HG03575 (cell line): ENCODE data around the gene GRK5.

Source experiments
- ATAC-seq: cut with Tn5 transposase; IDR thresholded peaks from one replicate; pipeline ENCODE4 v1.9.1; 2021; ENCODE audit not compliant: unreplicated experiment, insufficient number of reproducible peaks, low FRiP score; ENCODE audit errors: extremely low read depth

The GRK5 gene

GRCh38 chr10:119415536-119416503 is 208.4 kb downstream of the GRK5 start:
- no peak for ATAC-seq

- ATAC-seq: no peak
Observed at GRCh38 chr10:119416855-119417254, 209.5 kb downstream of the GRK5 start.

DNA sequence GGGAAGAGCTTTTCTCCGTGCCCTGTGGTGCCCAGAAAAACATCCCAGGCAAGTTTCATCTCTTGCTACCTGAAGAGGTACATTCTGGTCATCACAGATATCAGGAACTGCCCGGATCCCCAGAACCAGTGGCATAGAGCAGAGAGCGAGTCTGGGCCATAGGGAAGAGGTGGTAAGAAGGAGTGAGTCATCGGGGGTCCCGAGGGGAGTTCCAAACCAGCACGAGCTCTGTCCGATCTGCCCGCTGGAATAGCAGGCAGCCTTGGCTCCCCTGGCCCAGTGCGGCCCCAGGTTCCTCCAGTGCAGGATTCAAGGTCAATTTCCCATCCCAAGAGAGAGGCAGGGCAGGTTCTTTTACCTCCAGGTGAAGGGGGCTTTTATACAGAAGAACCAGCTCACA is 210.5 kb downstream of the GRK5 start:
- ATAC-seq: no peak

DNA sequence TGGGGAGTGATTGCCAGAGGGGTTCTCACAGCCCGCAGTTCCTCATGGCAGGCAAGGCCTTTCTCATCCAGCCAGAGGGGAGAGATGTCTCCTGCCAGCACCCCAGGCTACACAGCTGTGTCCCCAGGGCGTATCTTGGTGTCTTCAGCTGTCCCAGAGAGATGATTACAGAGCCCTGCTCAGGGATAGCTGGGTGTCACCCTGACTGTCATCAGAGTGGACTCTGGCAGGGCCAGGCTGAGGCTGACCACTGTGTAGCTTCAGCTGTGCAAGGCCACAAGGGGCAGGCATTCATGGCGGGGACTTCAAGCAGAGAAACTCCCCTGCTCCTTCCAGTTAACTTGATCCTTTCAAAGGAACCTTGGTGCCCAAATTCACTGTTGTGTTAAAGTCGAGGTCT is 211.0 kb downstream of the GRK5 start:
- no peak for ATAC-seq

GRCh38 chr10:119419931-119420330 is 212.6 kb downstream of the GRK5 start:
- ATAC-seq: no peak

DNA sequence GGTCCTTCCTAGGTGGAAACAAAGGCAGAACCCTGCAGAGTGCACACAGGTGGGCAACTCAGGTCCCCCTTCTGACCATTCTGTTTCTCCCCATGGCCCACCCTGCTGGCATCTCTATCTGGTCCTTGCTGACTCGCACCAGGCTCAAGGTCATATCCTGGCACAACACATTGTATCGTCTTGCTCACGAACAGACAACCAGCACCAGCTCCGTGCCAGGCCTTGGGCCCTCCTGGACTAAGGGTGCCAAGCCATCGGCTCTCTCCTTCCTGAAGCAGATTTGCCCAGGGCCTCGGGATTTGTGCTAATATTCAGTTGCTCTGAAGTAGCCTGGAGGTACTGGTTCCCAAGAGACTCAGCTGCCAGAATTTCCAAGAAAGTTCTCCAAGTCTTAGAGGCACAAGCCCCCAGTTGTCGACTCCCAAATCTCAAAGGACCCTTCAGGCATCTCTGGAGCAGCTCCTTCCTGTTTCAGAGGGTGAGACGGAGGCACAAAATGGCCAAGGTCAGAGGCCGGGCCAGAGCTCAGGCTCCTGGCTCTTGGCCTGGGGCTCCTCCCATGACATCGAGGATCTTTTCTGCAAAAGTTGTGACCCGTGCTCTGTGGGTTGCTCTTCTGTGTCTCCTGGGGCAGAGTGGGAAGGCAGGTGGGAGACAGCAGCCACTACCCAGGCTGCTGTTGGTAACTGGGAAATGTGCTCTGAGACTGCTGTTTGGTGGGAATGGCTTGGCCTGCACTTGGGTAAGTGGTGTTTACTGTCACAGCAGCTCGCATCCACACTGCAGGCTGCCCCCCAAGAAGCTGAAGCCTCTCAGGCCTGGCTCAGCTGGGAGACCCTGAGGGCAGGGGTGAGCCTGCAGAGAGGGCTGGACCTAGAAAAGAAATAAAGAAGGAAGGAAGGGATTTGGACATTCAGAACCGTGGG is 213.8 kb downstream of the GRK5 start:
- ATAC-seq: no peak

DNA sequence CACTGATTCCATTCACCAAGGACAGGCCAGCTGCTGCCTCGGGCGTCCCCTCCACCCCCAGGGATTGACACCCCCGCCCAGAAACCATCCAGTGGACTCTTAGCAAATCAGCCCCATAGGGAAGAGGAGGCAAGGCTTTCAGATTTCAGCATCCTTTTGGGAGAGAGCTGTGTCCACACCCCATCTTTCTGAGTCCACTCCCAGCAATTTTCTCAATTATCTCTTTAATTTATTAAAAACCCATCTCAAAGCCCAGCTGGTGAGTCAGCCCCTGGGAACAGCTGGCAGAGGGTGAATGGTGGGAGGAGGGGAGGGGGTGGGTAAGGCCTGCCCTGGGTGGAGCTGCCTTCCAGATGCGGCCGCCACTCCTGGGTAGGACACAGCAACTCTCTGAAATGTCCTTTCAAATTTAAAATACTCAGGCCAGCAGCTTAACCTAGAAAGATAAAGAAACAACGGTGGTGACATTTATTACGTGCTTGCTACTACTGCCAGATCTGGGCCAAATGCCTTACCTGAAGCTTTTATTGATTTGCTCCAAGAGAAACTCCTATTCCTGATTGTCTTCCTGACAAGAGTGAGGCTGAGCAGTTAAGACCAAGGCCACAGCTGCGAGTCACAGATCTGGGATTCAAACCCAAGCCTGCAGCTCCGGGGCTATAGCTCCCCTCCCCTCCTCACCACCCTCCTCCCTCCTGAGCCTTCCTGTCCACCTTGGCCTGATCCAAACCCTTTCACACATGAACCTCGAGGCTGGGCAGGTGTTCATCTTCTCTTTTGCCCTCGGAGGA is 214.7 kb downstream of the GRK5 start:
- no peak for ATAC-seq

GRCh38 chr10:119422682-119423509 is 215.5 kb downstream of the GRK5 start:
- ATAC-seq: no peak

DNA sequence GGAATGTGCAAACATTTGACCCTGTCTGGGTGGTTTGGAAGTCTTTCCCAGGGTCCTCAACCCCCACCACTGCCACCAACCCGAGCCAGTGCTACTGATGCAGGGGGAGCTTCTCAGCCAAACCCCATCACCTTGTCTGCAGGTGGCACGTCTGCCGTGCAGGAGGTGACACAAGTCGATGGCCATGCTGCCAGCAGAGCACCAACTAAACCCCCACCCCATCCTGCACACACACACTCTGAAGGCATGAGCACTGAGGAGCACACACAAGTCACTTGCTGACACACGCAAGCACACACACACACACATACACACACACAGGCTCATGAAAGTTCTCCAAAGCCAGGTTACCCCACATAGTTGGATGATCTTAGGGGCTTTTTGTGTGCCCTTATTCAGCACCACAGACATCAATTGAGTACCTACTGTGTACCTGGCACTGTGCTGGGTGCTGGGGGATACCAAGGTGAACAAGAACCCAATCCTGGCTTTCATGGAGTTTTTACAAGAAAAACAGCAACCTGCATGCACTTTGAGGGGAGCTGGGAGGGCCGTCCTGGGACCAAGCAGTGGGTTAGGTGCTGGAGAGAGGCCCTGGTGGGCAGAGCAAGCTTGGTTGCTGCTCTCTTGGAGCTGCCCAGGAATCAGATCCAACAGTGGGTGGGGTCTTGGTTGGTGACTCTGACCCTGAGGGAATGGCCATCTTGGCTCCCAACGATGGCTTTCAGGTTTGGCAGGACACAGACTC is 216.3 kb downstream of the GRK5 start:
- ATAC-seq: no peak

DNA sequence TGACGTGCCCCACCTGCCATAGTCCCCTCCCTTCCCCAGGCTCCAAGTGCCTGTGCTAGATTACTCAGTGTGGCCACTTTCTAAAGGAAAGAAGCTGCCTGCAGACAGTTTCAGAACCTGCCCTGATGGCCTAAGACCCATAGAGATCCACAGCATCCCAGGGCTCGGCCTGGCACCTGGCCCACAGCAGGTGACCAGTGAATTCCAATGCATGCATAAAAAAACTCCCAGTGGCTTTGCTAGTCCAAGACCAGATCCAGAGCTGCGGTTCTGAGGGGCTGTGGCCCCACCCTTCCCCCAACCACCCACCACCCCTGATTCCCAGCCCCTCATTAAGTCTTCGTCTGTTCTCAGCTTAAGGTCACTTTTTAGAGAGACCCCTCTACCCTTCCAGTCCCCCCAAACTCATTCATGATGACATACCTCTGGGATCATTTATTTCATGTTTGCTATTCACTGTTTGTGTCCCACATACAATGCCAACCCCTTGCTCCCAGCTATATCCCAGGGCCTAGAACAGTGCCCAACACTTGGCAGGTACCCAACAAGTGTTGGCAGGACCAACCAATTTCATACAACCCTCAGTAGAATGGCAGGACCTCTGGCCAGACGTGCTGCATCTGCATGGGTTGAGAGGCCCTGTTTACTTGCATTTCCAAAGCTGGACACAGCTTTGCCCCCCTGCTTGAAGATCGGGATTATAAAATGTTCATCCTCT is 217.0 kb downstream of the GRK5 start:
- ATAC-seq: no peak

GRCh38 chr10:119425102-119425880 is 217.9 kb downstream of the GRK5 start:
- no peak for ATAC-seq

DNA sequence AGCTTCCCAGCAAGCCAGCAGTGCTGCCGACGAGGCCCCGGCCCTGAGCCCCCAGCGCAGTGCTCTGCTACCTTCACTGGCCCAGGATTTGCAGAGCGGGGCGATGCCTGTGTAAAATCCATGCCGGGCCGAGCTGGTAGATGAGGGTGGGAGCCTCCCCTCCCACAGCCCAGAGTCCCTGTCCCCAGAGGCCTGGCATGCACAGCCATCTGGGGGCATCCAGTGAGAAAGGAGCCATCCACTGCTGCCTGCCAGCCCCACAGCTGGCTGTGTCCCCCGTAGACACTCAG is 218.5 kb downstream of the GRK5 start:
- no peak for ATAC-seq

GRCh38 chr10:119426699-119427098 is 219.3 kb downstream of the GRK5 start:
- ATAC-seq: no peak

DNA sequence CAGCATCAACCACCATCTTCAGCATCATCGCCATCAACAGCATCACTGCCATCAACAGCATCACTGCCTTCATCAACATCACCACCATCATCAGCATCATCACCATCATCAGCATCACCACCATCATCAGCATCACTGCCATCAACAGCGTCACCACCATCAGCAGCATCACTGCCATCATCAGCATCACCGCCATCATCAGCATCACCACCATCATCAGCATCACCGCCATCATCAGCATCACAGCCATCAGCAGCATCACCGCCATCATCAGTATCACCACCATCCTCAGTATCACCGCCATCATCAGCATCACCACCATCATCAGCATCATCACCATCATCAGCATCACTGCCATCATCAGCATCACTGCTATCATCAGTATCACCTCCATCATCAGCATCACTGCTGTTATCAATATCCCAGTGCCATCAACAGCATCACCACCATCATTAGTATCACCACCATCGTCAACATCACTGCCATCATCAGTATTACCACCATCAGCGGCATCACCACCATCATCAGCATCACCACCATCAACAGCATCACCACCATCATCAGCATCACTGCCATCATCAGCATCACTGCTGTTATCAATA is 220.0 kb downstream of the GRK5 start:
- ATAC-seq: no peak

GRCh38 chr10:119428789-119429188 is 221.4 kb downstream of the GRK5 start:
- no peak for ATAC-seq

GRCh38 chr10:119429771-119430170 is 222.4 kb downstream of the GRK5 start:
- no peak for ATAC-seq
